ENCODE measurements around the gene C16orf74. TPM values are rescaled to one million over a fixed set of nuclear protein-coding genes. Genes with fewer than 3 reads are reported as not detected.

C16orf74 gene
- total and polyA plus RNA-seq, 2 experiments from 2014 or later = 5.3 to 7.8 TPM

DNA sequence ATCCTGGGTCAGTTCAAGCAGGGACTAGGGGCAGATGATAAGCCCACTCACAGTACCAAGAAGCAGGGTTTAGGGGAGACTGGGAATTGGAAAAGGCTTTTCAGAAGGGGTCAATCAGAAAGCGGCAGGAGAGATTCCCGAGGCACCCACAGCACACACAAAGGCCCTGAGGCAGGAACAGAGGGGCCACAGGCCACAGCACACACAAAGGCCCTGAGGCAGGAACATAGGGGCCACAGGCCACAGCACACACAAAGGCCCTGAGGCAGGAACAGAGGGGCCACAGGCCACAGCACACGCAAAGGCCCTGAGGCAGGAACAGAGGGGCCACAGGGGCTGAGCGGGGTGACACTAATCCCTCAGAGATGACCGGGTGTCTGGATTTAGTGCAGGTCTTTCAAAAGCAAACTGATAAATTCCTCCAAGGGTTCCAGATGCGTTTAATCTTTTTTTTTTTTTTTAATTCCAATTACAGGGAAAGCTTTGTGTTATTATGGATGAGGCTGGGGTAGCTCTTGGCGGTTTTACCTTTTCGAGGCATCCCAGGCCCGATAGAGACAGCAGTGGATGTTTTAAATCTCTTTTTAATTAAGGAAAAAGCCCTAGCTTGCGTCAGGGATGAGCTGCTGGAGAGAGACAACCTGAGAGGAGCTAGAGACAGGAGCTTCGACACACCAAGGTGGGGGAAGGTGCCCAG lies 31.1 kb downstream of the C16orf74 start:
- TF ChIP-seq EZH2phosphoT487 (IDR thresholded peaks at IDR 0.05; ENCODE audit: low read depth, severe bottlenecking, unreplicated experiment) = no peak
- TF ChIP-seq EZH2 (IDR thresholded peaks at IDR 0.05; ENCODE audit: borderline replicate concordance) = no peak
- 88% methylated on average over 11 of the region's 11 CpGs for WGBS (ENCODE audit: low lambda C conversion rate, missing lambda C conversion rate)

DNA sequence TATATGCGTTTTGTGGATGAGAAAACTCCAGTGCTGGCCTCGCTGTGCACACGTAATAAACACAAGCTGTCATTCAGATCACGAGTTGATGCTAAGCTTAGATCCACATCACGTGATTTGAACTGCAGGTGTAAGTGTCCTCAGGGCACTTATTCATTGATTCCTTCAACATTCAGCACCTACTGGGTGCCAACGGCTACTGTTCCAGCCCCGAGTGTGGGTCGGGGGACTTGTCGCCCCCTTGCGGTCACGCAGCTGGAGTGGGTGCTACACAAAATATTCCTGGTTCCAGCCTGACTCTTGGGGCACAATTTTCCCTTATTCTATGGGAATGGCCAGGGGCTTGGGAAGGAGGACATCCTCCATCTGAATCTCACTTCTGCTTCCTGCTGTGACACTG lies 32.2 kb downstream of the C16orf74 start:
- Histone ChIP-seq H3K9me2 (replicated peaks; ENCODE audit: insufficient read depth) (no peaks in the 10 kb centered on the region), H2AFZ (no peak overlapping the region), H3K4me3 (no peak overlapping the region), H3K4me1 (ENCODE audit: insufficient read depth) (peaks cover 12% of the 10 kb centered on the region), H3K27ac (no peak overlapping the region), H3K79me2 (no peaks in the 10 kb centered on the region), H3K4me2 (no peak overlapping the region), H3K36me3 (replicated peaks; ENCODE audit: insufficient read depth, low read depth) (no peaks in the 10 kb centered on the region), H4K20me1 (ENCODE audit: insufficient read depth, poor library complexity, severe bottlenecking) (no peaks in the 10 kb centered on the region), H3K9me3 (ENCODE audit: low read depth) (no peaks in the 10 kb centered on the region), H3K27me3 (peaks cover 4% of the 10 kb centered on the region)
- no peak for TF ChIP-seq EZH2phosphoT487 (IDR thresholded peaks at IDR 0.05; ENCODE audit: low read depth, severe bottlenecking, unreplicated experiment)
- TF ChIP-seq, protein P1, sequence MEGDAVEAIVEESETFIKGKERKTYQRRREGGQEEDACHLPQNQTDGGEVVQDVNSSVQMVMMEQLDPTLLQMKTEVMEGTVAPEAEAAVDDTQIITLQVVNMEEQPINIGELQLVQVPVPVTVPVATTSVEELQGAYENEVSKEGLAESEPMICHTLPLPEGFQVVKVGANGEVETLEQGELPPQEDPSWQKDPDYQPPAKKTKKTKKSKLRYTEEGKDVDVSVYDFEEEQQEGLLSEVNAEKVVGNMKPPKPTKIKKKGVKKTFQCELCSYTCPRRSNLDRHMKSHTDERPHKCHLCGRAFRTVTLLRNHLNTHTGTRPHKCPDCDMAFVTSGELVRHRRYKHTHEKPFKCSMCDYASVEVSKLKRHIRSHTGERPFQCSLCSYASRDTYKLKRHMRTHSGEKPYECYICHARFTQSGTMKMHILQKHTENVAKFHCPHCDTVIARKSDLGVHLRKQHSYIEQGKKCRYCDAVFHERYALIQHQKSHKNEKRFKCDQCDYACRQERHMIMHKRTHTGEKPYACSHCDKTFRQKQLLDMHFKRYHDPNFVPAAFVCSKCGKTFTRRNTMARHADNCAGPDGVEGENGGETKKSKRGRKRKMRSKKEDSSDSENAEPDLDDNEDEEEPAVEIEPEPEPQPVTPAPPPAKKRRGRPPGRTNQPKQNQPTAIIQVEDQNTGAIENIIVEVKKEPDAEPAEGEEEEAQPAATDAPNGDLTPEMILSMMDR (IDR thresholded peaks at IDR 0.05; ENCODE audit: poor library complexity) = peak; percentile 53
- 40% methylated on average over 11 of the region's 11 CpGs for WGBS (ENCODE audit: low lambda C conversion rate, missing lambda C conversion rate)
- DNase-seq (ENCODE audit: low spot score) = peak; percentile 39

More for the DNA sequence above, 31.1 kb downstream of the C16orf74 start:
- Histone ChIP-seq H3K27me3 (peaks cover 4% of the 10 kb centered on the region), H3K9me2 (replicated peaks; ENCODE audit: insufficient read depth) (no peaks in the 10 kb centered on the region), H3K4me2 (no peak overlapping the region), H3K4me1 (ENCODE audit: insufficient read depth) (peaks cover 12% of the 10 kb centered on the region), H4K20me1 (ENCODE audit: insufficient read depth, poor library complexity, severe bottlenecking) (no peaks in the 10 kb centered on the region), H3K27ac (no peak overlapping the region), H3K4me3 (no peak overlapping the region), H3K79me2 (no peaks in the 10 kb centered on the region), H3K9me3 (ENCODE audit: low read depth) (no peaks in the 10 kb centered on the region), H3K36me3 (replicated peaks; ENCODE audit: insufficient read depth, low read depth) (no peaks in the 10 kb centered on the region), H2AFZ (no peak overlapping the region)
- DNase-seq (ENCODE audit: low spot score) = no peak

DNA sequence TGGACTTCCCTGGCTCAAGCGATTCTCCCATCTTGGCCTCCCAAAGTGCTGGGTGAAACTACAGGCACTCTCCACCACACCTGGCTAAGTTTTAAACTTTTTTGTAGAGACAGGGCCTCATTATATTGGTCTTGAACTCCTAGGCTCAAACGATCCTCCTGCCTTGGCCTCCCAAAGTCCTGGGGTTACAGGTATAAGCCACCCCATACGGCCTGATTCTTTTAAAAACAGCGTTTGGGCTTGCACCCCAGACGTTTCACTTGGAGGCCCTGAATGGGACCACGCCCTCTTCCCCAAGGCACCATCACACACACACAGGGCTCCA lies 32.8 kb downstream of the C16orf74 start:
- TF ChIP-seq EZH2phosphoT487 (IDR thresholded peaks at IDR 0.05; ENCODE audit: low read depth, severe bottlenecking, unreplicated experiment) = no peak
- TF ChIP-seq, protein P1 (IDR thresholded peaks at IDR 0.05; ENCODE audit: poor library complexity) = no peak
- TF ChIP-seq EZH2 (IDR thresholded peaks at IDR 0.05; ENCODE audit: borderline replicate concordance) = no peak
- Histone ChIP-seq H3K79me2 (no peaks in the 10 kb centered on the region), H2AFZ (no peak overlapping the region), H3K36me3 (replicated peaks; ENCODE audit: insufficient read depth, low read depth) (no peaks in the 10 kb centered on the region), H3K27me3 (peaks cover 4% of the 10 kb centered on the region), H3K4me3 (no peak overlapping the region), H3K27ac (no peak overlapping the region), H3K4me1 (ENCODE audit: insufficient read depth) (peaks cover 12% of the 10 kb centered on the region), H3K4me2 (no peak overlapping the region), H3K9me3 (ENCODE audit: low read depth) (no peaks in the 10 kb centered on the region), H3K9me2 (replicated peaks; ENCODE audit: insufficient read depth) (no peaks in the 10 kb centered on the region), H4K20me1 (ENCODE audit: insufficient read depth, poor library complexity, severe bottlenecking) (no peaks in the 10 kb centered on the region)
- DNase-seq (ENCODE audit: low spot score) = no peak
- WGBS (ENCODE audit: low lambda C conversion rate, missing lambda C conversion rate) = 63% methylated on average over 6 of the region's 6 CpGs

DNA sequence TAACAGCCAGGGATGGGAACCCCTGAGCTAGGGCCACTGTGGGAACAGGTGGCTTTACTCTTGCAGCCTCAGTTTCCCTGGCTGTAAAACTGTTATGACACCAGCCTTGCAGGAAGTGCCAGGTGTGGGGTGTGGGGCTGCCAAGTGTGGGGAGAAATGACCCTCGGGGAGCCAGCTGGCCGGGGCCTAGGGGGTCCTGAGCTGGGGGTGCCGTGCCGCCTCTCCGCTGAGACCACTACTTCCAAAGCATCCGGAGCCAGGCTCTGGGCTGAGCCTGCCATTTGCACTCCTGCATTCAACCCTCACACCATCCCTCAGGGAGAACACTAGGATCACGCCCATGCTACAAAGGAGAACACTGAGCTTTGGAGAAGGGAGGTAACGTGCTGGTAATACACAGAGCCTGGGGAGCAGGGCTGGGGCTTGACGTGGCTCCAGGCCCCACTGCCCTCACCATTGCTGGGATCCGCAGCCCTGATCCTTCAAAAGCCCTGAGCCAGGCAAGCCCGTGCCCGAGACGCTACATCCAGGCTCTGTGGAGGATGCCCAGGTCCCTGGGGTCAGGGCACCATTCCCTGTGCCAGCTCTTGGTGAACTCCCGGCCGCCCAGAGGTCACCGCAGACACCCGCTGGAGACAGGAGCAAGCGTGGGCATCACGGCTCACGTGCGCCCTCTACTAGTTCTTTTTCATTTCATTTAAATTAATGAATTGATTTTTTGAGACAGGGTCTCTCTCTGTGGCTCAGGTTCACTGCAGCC lies 33.3 kb downstream of the C16orf74 start:
- TF ChIP-seq, protein P1 (IDR thresholded peaks at IDR 0.05; ENCODE audit: poor library complexity) = peak; percentile 75
- TF ChIP-seq EZH2 (IDR thresholded peaks at IDR 0.05; ENCODE audit: borderline replicate concordance) (no peak), EZH2phosphoT487 (IDR thresholded peaks at IDR 0.05; ENCODE audit: low read depth, severe bottlenecking, unreplicated experiment) (no peak)
- Histone ChIP-seq H3K79me2 (no peaks in the 10 kb centered on the region), H3K9me3 (ENCODE audit: low read depth) (no peaks in the 10 kb centered on the region), H3K4me3 (no peak overlapping the region), H3K27me3 (peaks cover 4% of the 10 kb centered on the region), H3K27ac (no peak overlapping the region), H3K4me2 (no peak overlapping the region), H3K4me1 (ENCODE audit: insufficient read depth) (peaks cover 12% of the 10 kb centered on the region), H3K36me3 (replicated peaks; ENCODE audit: insufficient read depth, low read depth) (no peaks in the 10 kb centered on the region), H2AFZ (no peak overlapping the region), H4K20me1 (ENCODE audit: insufficient read depth, poor library complexity, severe bottlenecking) (no peaks in the 10 kb centered on the region), H3K9me2 (replicated peaks; ENCODE audit: insufficient read depth) (no peaks in the 10 kb centered on the region)
- WGBS (ENCODE audit: low lambda C conversion rate, missing lambda C conversion rate) = 50% methylated on average over 21 of the region's 21 CpGs
- DNase-seq (ENCODE audit: low spot score) = peak; percentile 86
